Right lobe of liver (tissue), 6 donors: ENCODE results near the gene MECR. TPM values are rescaled to one million over a fixed set of nuclear protein-coding genes. Genes with fewer than 3 reads are reported as not detected.

Source experiments
- ATAC-seq, 4 donors: fragments of 200-7000 bp; cut with Tn5 transposase; one replicate each; pipeline ENCODE4 v1.9.1; 2020; ENCODE audit warnings: mild to moderate bottlenecking in 4 of 4, moderate library complexity in 4 of 4
- DNase-seq, 3 donors: peaks; one replicate each; pipeline ENCODE4 v3.0.0-alpha.2; 2020
- H3K27ac ChIP-seq, 3 donors: fragments of 200-600 bp; one replicate each; pipeline ENCODE4 v1.8.0; 2022
- H3K27me3 ChIP-seq, 2 donors: fragments of 200-600 bp; one replicate each; pipeline ENCODE4 v1.8.0; 2022
- H3K36me3 ChIP-seq, 4 donors: fragments of 200-600 bp; sonication (generic) in 1 of 4; one replicate each; pipeline versions ENCODE4 v1.5.1 to v1.8.0; 2017 to 2022; ENCODE audit warnings: control low read depth in 1 of 4
- H3K4me1 ChIP-seq, 4 donors: fragments of 200-600 bp; sonication (generic) in 1 of 4; one replicate each; pipeline versions ENCODE4 v1.5.1 to v1.8.0; 2017 to 2022; ENCODE audit warnings: control low read depth in 1 of 4
- H3K4me3 ChIP-seq, 3 donors: fragments of 200-600 bp; one replicate each; pipeline ENCODE4 v1.8.0; 2022
- H3K9me3 ChIP-seq, 4 donors: fragments of 200-600 bp; sonication (generic) in 1 of 4; one replicate each; pipeline versions ENCODE4 v1.5.1 to v1.8.0; 2017 to 2022; ENCODE audit warnings: control low read depth in 1 of 4
- POLR2A ChIP-seq: fragments of 450-650 bp; IDR thresholded peaks from one replicate; pipeline ENCODE4 v1.6.1; 2017; ENCODE audit warnings: antibody characterized with exemption, mild to moderate bottlenecking
- WGBS: methylation state at CpG from one replicate; pipeline ENCODE4 v1.1.6; 2018; ENCODE audit warnings: low coverage, low lambda C conversion rate; ENCODE audit not compliant: insufficient coverage; ENCODE audit errors: missing lambda C conversion rate; 5-methylcytosine and 5-hydroxymethylcytosine counted together
- intact Hi-C, 2 donors: fragments of 100-400 bp; cut with DNase I; formaldehyde crosslinking; loops; one replicate each; pipeline versions ENCODE4 v1.11.2 to v1.14.1; 2022
- total RNA-seq, 6 experiments: library from RNA; depleted of rRNA in 2 of 6; stranded (reverse); fragments of >200 nt in 2 of 6; fragmentation: NEBNext Ultra II Directional in 3 of 6; extraction: Animal tissue kit (Norgen Biotek cat#: 25700) in 3 of 6; gene quantifications; one replicate each; pipeline versions ENCODE4 v1.1.0 to v1.2.4, GENCODE V29; 2016 to 2023
- TF ChIP-seq, protein P1 (sequence below), 4 donors: fragments of 200-600 bp in 3 of 4; fragments of 450-650 bp in 1 of 4; IDR thresholded peaks; one replicate each; pipeline versions ENCODE4 v1.5.1 to v1.8.0; 2016 to 2022; ENCODE audit warnings: antibody characterized with exemption in 4 of 4, mild to moderate bottlenecking in 2 of 4
- donor health status: DM: no; HTN: yes; CAD: no.
- donor health status: DM: no; HTN: no; CAD: no.
- donor health status: DM: no; HTN: no; CAD: no.
- donor health status: DM: no; HTN: yes; CAD: no.
- donor health status: DM: no; HTN: yes; CAD: no.

The MECR gene
- total RNA-seq, 6 experiments from 2014 or later = 13.1 to 22.1 (median 15.7) TPM

DNA sequence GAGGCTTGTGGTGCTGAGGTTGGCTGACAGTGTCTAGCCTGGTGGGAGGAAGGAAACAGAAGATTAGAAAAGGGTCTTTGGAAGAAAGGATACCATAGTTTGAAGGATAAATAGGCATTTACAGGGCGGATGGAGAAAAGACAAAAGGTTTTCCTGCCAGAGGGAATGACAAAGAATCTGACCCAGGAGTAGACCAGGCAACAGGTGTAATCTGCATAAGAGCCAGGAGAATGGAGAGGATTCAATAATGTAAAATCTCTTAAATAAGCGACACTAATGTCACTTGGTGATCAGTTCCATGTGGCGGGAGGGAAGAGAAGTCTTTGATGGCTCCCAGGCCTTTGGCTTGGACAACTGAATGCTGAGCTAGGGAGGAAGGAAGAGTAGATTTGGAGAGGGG, 9.4 kb downstream of the MECR start:
- TF ChIP-seq, protein P1, sequence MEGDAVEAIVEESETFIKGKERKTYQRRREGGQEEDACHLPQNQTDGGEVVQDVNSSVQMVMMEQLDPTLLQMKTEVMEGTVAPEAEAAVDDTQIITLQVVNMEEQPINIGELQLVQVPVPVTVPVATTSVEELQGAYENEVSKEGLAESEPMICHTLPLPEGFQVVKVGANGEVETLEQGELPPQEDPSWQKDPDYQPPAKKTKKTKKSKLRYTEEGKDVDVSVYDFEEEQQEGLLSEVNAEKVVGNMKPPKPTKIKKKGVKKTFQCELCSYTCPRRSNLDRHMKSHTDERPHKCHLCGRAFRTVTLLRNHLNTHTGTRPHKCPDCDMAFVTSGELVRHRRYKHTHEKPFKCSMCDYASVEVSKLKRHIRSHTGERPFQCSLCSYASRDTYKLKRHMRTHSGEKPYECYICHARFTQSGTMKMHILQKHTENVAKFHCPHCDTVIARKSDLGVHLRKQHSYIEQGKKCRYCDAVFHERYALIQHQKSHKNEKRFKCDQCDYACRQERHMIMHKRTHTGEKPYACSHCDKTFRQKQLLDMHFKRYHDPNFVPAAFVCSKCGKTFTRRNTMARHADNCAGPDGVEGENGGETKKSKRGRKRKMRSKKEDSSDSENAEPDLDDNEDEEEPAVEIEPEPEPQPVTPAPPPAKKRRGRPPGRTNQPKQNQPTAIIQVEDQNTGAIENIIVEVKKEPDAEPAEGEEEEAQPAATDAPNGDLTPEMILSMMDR (IDR thresholded peaks at IDR 0.05) = no peak
- TF ChIP-seq POLR2A = no peak
- ATAC-seq (no peak), DNase-seq (no peak)
- no peaks in the 10 kb centered on the region for H3K27me3 ChIP-seq
- no peaks in the 10 kb centered on the region for H3K4me1 ChIP-seq
- WGBS = 92% methylated on average over 3 of the region's 3 CpGs
- H3K27ac ChIP-seq = no peak overlapping the region
- H3K9me3 ChIP-seq = no peaks in the 10 kb centered on the region
- H3K36me3 ChIP-seq = peaks cover 0 to 3% (median 0%) of the 10 kb centered on the region in 4 donors
- intact Hi-C loops = no loop called here
- no peak overlapping the region for H3K4me3 ChIP-seq

DNA sequence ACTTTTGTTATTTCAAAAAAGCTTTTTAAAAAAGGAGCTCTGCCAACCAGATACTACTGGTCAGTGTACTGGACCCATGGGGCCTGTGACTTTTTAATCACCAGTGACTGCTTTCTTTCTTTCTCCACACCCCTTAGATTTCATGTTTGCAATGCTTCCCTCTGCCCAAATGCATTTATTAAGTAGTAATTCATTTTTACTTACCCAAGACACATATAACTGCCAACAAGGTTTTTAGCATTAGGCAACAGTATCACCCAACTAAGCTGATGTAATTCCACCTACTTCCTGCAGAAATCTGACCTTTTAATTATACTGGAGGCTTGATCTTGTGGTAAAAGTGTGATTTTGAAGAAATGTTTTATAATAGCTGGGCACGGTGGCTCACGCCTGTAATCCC, 12.5 kb downstream of the MECR start:
- no peak for ATAC-seq
- WGBS = 53% methylated on average over 2 of the region's 2 CpGs

DNA sequence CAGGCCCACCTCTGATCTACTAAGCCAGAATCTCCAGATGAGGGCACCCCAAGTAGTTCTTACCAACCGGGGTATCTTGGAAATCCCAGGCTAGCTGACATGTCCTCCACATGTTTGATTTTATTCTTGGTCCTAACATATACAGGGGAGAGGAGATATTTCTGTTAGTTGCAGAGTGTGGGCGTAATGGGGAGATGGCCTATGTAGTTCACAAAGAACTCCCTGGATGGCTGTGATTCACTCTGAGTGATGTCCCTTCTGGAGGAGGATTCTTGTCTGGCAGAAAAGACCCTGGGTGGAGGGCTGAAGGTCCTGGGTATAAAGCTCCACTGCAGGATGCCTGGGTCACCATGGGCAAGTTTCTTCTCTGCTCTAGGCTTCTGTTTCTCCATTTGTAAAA, 13.1 kb downstream of the MECR start:
- DNase-seq (no peak), ATAC-seq (no peak)
- Histone ChIP-seq H3K36me3 (peaks cover 0 to 20% (median 2%) of the 10 kb centered on the region in 4 donors), H3K27me3 (no peaks in the 10 kb centered on the region), H3K9me3 (no peaks in the 10 kb centered on the region), H3K4me1 (no peaks in the 10 kb centered on the region), H3K4me3 (no peak overlapping the region), H3K27ac (no peak overlapping the region)
- 80% methylated on average over 1 of the region's 2 CpGs for WGBS
- intact Hi-C loops = no loop called here
- no peak for TF ChIP-seq POLR2A
- TF ChIP-seq, protein P1 (IDR thresholded peaks at IDR 0.05) = no peak

More for the DNA sequence above, 12.5 kb downstream of the MECR start:
- no peaks in the 10 kb centered on the region for H3K9me3 ChIP-seq
- no peak for DNase-seq
- peaks cover 0 to 20% (median 2%) of the 10 kb centered on the region in 4 donors for H3K36me3 ChIP-seq
- no peak overlapping the region for H3K4me3 ChIP-seq
- no peaks in the 10 kb centered on the region for H3K4me1 ChIP-seq
- no peaks in the 10 kb centered on the region for H3K27me3 ChIP-seq
- TF ChIP-seq, protein P1 (IDR thresholded peaks at IDR 0.05) = no peak
- TF ChIP-seq POLR2A = no peak
- intact Hi-C loops = no loop called here
- H3K27ac ChIP-seq = no peak overlapping the region

DNA sequence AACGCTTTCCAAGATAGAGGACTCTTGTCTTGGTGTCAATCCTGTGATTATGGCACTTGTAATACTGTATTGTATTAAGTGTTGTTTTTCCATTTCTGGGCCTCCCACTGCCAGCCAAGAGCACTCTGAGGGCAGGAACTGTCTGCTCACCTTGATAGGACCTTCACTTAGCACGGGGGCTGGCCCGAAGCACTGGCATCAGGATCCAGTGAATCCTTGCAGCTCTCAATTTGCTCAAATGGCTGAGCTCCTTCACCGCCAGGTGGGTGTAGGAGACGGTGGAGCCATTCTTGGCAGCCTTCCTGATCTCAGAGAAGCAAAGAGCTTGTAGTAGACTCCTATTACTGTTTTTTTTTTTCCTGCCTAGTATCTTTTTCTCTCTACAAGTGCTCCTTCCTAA, 17.7 kb downstream of the MECR start:
- DNase-seq (no peak), ATAC-seq (no peak)
- Histone ChIP-seq H3K4me1 (no peaks in the 10 kb centered on the region), H3K27me3 (no peaks in the 10 kb centered on the region), H3K9me3 (no peaks in the 10 kb centered on the region), H3K36me3 (peaks cover 0 to 29% (median 6%) of the 10 kb centered on the region in 4 donors), H3K27ac (no peak overlapping the region), H3K4me3 (no peak overlapping the region)
- intact Hi-C loops = no loop called here
- 100% methylated on average over 3 of the region's 5 CpGs for WGBS
- TF ChIP-seq, protein P1 (IDR thresholded peaks at IDR 0.05) = no peak
- TF ChIP-seq POLR2A = no peak
